OCI-LY1 (cell line): ENCODE measurements around the gene CABCOCO1.

Source experiments
- H2AFZ ChIP-seq: fragments of 200-600 bp; sonication (generic), shearing (Covaris generic); 2 replicates; pipeline ENCODE4 v1.6.0; 2014; ENCODE audit warnings: antibody characterized with exemption, mild to moderate bottlenecking, low read length
- H3F3A ChIP-seq: fragments of 200-600 bp; sonication (generic), shearing (Covaris generic); 2 replicates; pipeline ENCODE4 v1.6.0; 2014; ENCODE audit warnings: mild to moderate bottlenecking, antibody characterized with exemption, low read length, moderate library complexity; ENCODE audit not compliant: insufficient read depth
- H3K27ac ChIP-seq: fragments of 200-600 bp; sonication (generic); 2 replicates; pipeline ENCODE4 v1.5.1; 2014; ENCODE audit warnings: low read length, mixed run types, mild to moderate bottlenecking, low read depth; ENCODE audit not compliant: poor library complexity, severe bottlenecking
- H3K27me3 ChIP-seq: fragments of 200-600 bp; sonication (generic); 2 replicates; pipeline ENCODE4 v1.6.0; 2014; ENCODE audit warnings: antibody characterized with exemption, mild to moderate bottlenecking, low read length, moderate library complexity; ENCODE audit not compliant: insufficient read depth
- H3K36me3 ChIP-seq: fragments of 200-600 bp; sonication (generic); 2 replicates; pipeline ENCODE4 v1.6.1; 2014; ENCODE audit warnings: mild to moderate bottlenecking, antibody characterized with exemption, low read length, moderate library complexity, mixed read lengths; ENCODE audit not compliant: insufficient read depth
- H3K4me1 ChIP-seq: fragments of 200-600 bp; sonication (generic); 2 replicates; pipeline ENCODE4 v1.5.1; 2014; ENCODE audit warnings: mild to moderate bottlenecking, low read length, moderate library complexity; ENCODE audit not compliant: insufficient read depth, severe bottlenecking
- H3K4me2 ChIP-seq: fragments of 200-600 bp; sonication (generic), shearing (Covaris generic); 2 replicates; pipeline ENCODE4 v1.6.1; 2014; ENCODE audit warnings: low read length
- H3K4me3 ChIP-seq: fragments of 200-600 bp; sonication (generic); 2 replicates; pipeline ENCODE4 v1.5.1; 2014; ENCODE audit warnings: low read length, low read depth, mild to moderate bottlenecking, mixed read lengths; ENCODE audit not compliant: poor library complexity, severe bottlenecking
- H3K79me2 ChIP-seq: fragments of 200-600 bp; shearing (Covaris generic); 2 replicates; pipeline ENCODE4 v1.6.1; 2016; ENCODE audit warnings: mixed run types, low read length, mixed read lengths; ENCODE audit not compliant: insufficient read depth
- H3K9ac ChIP-seq: fragments of 200-600 bp; sonication (generic), shearing (Covaris generic); 2 replicates; pipeline ENCODE4 v1.6.1; 2014; ENCODE audit warnings: mild to moderate bottlenecking, low read length, mixed read lengths
- H3K9me2 ChIP-seq: fragments of 200-600 bp; sonication (generic), shearing (Covaris generic); 2 replicates; pipeline ENCODE4 v1.6.1; 2014; ENCODE audit warnings: low read depth, mild to moderate bottlenecking, low read length, mixed read lengths
- H3K9me3 ChIP-seq: fragments of 200-600 bp; shearing (Covaris generic); 2 replicates; pipeline ENCODE4 v1.6.1; 2014; ENCODE audit warnings: low read length, mixed read lengths
- H4K20me1 ChIP-seq: fragments of 200-600 bp; sonication (generic), shearing (Covaris generic); 2 replicates; pipeline ENCODE4 v1.6.0; 2016; ENCODE audit warnings: mild to moderate bottlenecking, low read length; ENCODE audit not compliant: insufficient read depth
- CTCF ChIP-seq: fragments of 200-600 bp; sonication (generic), shearing (Covaris generic); IDR thresholded peaks from 2 replicates; pipeline ENCODE4 v1.5.1; 2017; ENCODE audit warnings: mild to moderate bottlenecking, antibody characterized with exemption, low read length, moderate library complexity, mixed read lengths
- EZH2 ChIP-seq: fragments of 200-600 bp; sonication (generic), shearing (Covaris generic); IDR thresholded peaks from 2 replicates; pipeline ENCODE4 v1.8.0; 2017; ENCODE audit warnings: borderline replicate concordance, mixed run types, mild to moderate bottlenecking, antibody characterized with exemption, low read length, moderate library complexity, mixed read lengths

CABCOCO1 gene

GRCh38 chr10:61805091-61805490, 142.4 kb downstream of the CABCOCO1 start:
- Histone ChIP-seq H3K9me2 (no peaks in the 10 kb centered on the region), H3K4me1 (no peaks in the 10 kb centered on the region), H3K27me3 (0 out of 2 replicates have a peak, but pooled peaks cover 4% of the 10 kb centered on the region), H3K36me3 (no peaks in the 10 kb centered on the region), H3K4me3 (no peak overlapping the region), H3K79me2 (no peaks in the 10 kb centered on the region), H3K9ac (no peak overlapping the region), H4K20me1 (no peaks in the 10 kb centered on the region), H3K9me3 (no peaks in the 10 kb centered on the region), H2AFZ (no peak overlapping the region), H3F3A (no peaks in the 10 kb centered on the region), H3K4me2 (no peak overlapping the region), H3K27ac (no peak overlapping the region)
- TF ChIP-seq CTCF, result no peak
- no peak for TF ChIP-seq EZH2

- H3K9me3 ChIP-seq, result no peaks in the 10 kb centered on the region
- no peaks in the 10 kb centered on the region for H4K20me1 ChIP-seq
- no peaks in the 10 kb centered on the region for H3F3A ChIP-seq
- H3K79me2 ChIP-seq, result no peaks in the 10 kb centered on the region
- H2AFZ ChIP-seq, result no peak overlapping the region
- no peaks in the 10 kb centered on the region for H3K36me3 ChIP-seq
- H3K9ac ChIP-seq, result no peak overlapping the region
- H3K9me2 ChIP-seq, result no peaks in the 10 kb centered on the region
- TF ChIP-seq CTCF, result no peak
- no peak for TF ChIP-seq EZH2
- no peaks in the 10 kb centered on the region for H3K4me1 ChIP-seq
- no peak overlapping the region for H3K4me3 ChIP-seq
- H3K27ac ChIP-seq, result no peak overlapping the region
- H3K4me2 ChIP-seq, result no peak overlapping the region
- peaks cover 3% of the 10 kb centered on the region; the same call in 1 of the 2 replicates for H3K27me3 ChIP-seq
Observed at GRCh38 chr10:61810263-61810662, 147.5 kb downstream of the CABCOCO1 start.

- Histone ChIP-seq H3K36me3 (no peaks in the 10 kb centered on the region), H2AFZ (no peak overlapping the region), H3K9me2 (no peaks in the 10 kb centered on the region), H3K9ac (no peak overlapping the region), H4K20me1 (no peaks in the 10 kb centered on the region), H3K4me2 (no peak overlapping the region), H3K9me3 (no peaks in the 10 kb centered on the region), H3K4me1 (no peaks in the 10 kb centered on the region), H3K4me3 (no peak overlapping the region), H3K79me2 (no peaks in the 10 kb centered on the region), H3F3A (no peaks in the 10 kb centered on the region), H3K27ac (no peak overlapping the region), H3K27me3 (peaks cover 3% of the 10 kb centered on the region; the same call in 1 of the 2 replicates)
- TF ChIP-seq CTCF, result no peak
- TF ChIP-seq EZH2, result no peak
Observed at GRCh38 chr10:61812052-61812721, 149.5 kb downstream of the CABCOCO1 start.
